Stimulated activated CD8-positive, alpha-beta memory T cell treated with anti-CD3 and anti-CD28 coated beads, Interleukin-15, amount 100 ng/mL, for 48 hours (primary cell): Measurements from ENCODE around the gene SELENOV.

Experiments
- DNase-seq, 2 donors: peaks; one replicate each; pipeline ENCODE4 v3.0.0-alpha.2; 2020; ENCODE audit warnings: low read depth in 2 of 2

Gene SELENOV

DNA sequence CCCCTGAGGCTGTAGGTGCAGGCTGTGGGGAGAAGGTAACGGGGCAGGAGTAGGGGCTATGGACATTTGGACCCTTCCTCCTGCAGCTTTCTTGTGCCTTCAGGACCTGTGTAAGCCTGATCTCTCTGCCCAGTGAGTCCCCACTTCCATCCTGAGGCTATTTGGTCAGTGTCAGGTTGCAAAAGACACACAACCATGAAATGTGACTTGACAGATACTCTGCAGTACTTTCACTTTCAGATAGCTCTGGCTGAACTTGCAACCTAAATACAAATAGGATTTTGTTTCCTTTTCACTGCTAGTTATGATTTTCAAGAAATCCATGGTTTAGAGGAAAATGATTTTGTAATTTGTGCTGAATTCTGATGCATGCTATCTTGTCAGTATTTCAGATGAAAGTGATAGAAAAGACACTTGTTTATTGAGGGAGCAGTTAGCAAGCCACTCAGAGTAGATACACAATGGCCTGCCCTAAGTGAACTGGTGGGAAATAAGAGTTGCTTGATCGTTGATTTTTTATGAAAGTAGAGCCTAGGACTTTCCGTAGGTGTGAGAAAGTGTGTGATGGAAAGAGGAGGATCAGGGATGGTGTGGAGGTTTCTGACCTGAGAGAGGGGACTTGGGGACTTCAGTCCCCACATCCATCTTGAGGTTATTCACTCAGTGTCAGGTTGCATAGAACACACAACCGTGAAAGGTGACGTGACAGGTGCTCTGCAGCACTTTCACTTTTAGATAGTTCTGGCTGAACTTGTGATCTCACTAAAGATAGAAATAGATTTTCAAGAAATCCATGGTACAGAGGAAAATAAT lies 43.1 kb downstream of the SELENOV start:
- no peak for DNase-seq

DNA sequence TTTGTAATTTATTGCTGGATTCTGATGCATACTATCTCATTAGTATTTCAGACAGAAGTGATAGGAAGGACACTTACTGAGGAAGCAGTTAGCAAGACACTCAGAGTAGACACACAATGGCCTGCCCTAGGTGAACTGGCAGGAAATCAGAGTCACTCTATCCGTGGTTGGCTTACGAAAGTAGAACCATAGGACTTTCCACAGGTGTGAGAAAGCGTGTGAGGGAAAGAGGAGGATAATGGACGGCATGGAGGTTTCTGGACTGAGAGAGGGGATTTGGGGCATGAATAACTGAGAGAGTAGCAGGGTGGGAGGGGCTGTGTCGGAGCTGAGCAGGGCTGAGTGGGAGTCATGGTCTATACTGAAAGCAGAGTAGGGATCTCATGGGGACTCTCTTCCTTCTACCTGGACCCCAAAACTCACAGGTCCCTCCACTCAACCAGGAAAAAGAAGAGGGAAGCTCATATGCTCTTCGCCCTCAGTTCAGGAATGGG lies 43.7 kb downstream of the SELENOV start:
- no peak for DNase-seq

GRCh38 chr19:39563408-39563807 lies 48.5 kb downstream of the SELENOV start:
- no peak for DNase-seq

DNA sequence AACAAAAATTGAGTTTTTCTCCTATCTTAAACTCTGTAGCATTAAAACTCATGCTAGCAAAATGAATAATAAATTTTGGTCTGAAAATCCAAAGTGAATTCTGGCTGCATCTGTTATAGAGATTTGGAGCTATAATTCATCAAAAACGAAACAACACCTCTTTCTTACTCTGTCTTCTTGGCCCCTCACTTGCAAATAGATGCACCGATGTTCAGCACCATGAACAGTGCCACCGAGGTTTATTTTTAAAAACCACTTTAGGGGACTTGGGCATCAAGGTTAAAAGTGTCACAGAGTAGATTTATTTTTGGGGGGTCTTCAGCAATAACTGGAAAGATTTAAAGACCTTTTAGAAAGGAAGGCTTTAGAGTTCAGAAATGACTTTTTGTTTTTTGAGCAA lies 51.1 kb downstream of the SELENOV start:
- no peak for DNase-seq

- DNase-seq = no peak
These were observed 53.7 kb downstream of the SELENOV start for GRCh38 chr19:39568604-39569003.
